C4-2B (cell line): ENCODE measurements around the gene CCDC120.
A peak's percentile ranks its signal among the peaks of the same experiment; 100 is the strongest.

Experiments
- H3K27ac ChIP-seq: fragments of 450-650 bp; 2 replicates; pipeline ENCODE4 v1.5.1; 2017
- CTCF ChIP-seq: fragments of 450-650 bp; conservative IDR thresholded peaks from 2 replicates; pipeline ENCODE4 v1.5.1; 2017; ENCODE audit warnings: mild to moderate bottlenecking
- ZFX ChIP-seq: fragments of 450-650 bp; IDR thresholded peaks from 2 replicates; pipeline ENCODE4 v1.6.1; 2017

CCDC120 gene

GRCh38 chrX:49071877-49072711, 13.3 kb downstream of the CCDC120 start:
- no peak overlapping the region for H3K27ac ChIP-seq
- TF ChIP-seq ZFX (no peak), CTCF (no peak)

- no peak overlapping the region for H3K27ac ChIP-seq
- TF ChIP-seq CTCF (no peak), ZFX (no peak)
These were observed 13.9 kb downstream of the CCDC120 start for GRCh38 chrX:49072712-49073095.

- H3K27ac ChIP-seq, result peak within 1 kb of the TSS; percentile 65
- TF ChIP-seq CTCF, result no peak
- no peak for TF ChIP-seq ZFX
These were observed 15.1 kb downstream of the CCDC120 start, which contains the start of gene PRAF2 for GRCh38 chrX:49073601-49074575. Gene PRAF2, minus strand, starts transcription at chrX:49074002. Its CDS starts 15 bp downstream, at chrX:49073987.

- TF ChIP-seq ZFX (no peak), CTCF (no peak)
- no peak overlapping the region for H3K27ac ChIP-seq
These were observed 16.5 kb downstream of the CCDC120 start for GRCh38 chrX:49075347-49075746.

- TF ChIP-seq ZFX, result no peak
- TF ChIP-seq CTCF, result no peak
- no peak overlapping the region for H3K27ac ChIP-seq
These were observed 19.1 kb downstream of the CCDC120 start for GRCh38 chrX:49077941-49078340.

- peak within 1 kb of the TSS; percentile 73 for H3K27ac ChIP-seq
- TF ChIP-seq ZFX (peak; percentile 77), CTCF (no peak)
These were observed 21.0 kb downstream of the CCDC120 start, which contains the start of gene WDR45 for GRCh38 chrX:49079489-49080428. Gene WDR45, minus strand, starts transcription at chrX:49079887. Its CDS starts 1,792 bp downstream, at chrX:49078095.
